Hepatocyte (in vitro differentiated cells): ENCODE measurements around the gene TIGD4. TPM values are rescaled to one million over a fixed set of nuclear protein-coding genes. Genes with fewer than 3 reads are reported as not detected.

Source experiments
- DNase-seq: peaks from one replicate; pipeline ENCODE4 v3.0.0-alpha.2; 2016; ENCODE audit warnings: low spot score
- H2AFZ ChIP-seq: fragments of 200-600 bp; sonication (generic); 2 replicates; pipeline ENCODE4 v1.6.0; 2016; ENCODE audit warnings: antibody characterized with exemption, mild to moderate bottlenecking
- H3K27ac ChIP-seq: fragments of 200-600 bp; sonication (generic); 2 replicates; pipeline ENCODE4 v1.5.1; 2016; ENCODE audit warnings: mild to moderate bottlenecking
- H3K27me3 ChIP-seq: fragments of 200-600 bp; sonication (generic); 2 replicates; pipeline ENCODE4 v1.6.1; 2016
- H3K36me3 ChIP-seq: fragments of 200-600 bp; sonication (generic); replicated peaks from 2 replicates; pipeline ENCODE4 v1.5.1; 2016; ENCODE audit warnings: low read depth; ENCODE audit not compliant: insufficient read depth
- H3K4me1 ChIP-seq: fragments of 200-600 bp; sonication (generic); 2 replicates; pipeline ENCODE4 v1.5.1; 2016; ENCODE audit warnings: mild to moderate bottlenecking, moderate library complexity; ENCODE audit not compliant: insufficient read depth
- H3K4me2 ChIP-seq: fragments of 200-600 bp; sonication (generic); 2 replicates; pipeline ENCODE4 v1.6.0; 2016
- H3K4me3 ChIP-seq: fragments of 200-600 bp; sonication (generic); 2 replicates; pipeline ENCODE4 v1.5.1; 2016; ENCODE audit warnings: mild to moderate bottlenecking
- H3K79me2 ChIP-seq: fragments of 200-600 bp; sonication (generic); 2 replicates; pipeline ENCODE4 v1.6.0; 2017; ENCODE audit warnings: mild to moderate bottlenecking
- H3K9me2 ChIP-seq: fragments of 200-600 bp; sonication (generic); replicated peaks from 2 replicates; pipeline ENCODE4 v1.6.0; 2017; ENCODE audit warnings: mild to moderate bottlenecking; ENCODE audit not compliant: insufficient read depth
- H3K9me3 ChIP-seq: fragments of 200-600 bp; sonication (generic); 2 replicates; pipeline ENCODE4 v1.5.1; 2016; ENCODE audit warnings: low read depth, mild to moderate bottlenecking
- H4K20me1 ChIP-seq: fragments of 200-600 bp; sonication (generic); 2 replicates; pipeline ENCODE4 v1.6.0; 2016; ENCODE audit warnings: mild to moderate bottlenecking; ENCODE audit not compliant: insufficient read depth, poor library complexity, severe bottlenecking
- CTCF ChIP-seq: fragments of 200-600 bp; sonication (generic); IDR thresholded peaks from 2 replicates; pipeline ENCODE4 v1.5.1; 2016; ENCODE audit warnings: antibody characterized with exemption, mild to moderate bottlenecking; ENCODE audit not compliant: poor library complexity
- EZH2 ChIP-seq: fragments of 200-600 bp; sonication (generic); IDR thresholded peaks from 2 replicates; pipeline ENCODE4 v1.6.1; 2016; ENCODE audit warnings: antibody characterized with exemption, mild to moderate bottlenecking, borderline replicate concordance
- EZH2phosphoT487 ChIP-seq: fragments of 200-600 bp; sonication (generic); IDR thresholded peaks from one replicate; pipeline ENCODE4 v1.6.1; 2018; ENCODE audit warnings: antibody characterized with exemption, mild to moderate bottlenecking, low read depth, moderate library complexity; ENCODE audit not compliant: unreplicated experiment, severe bottlenecking
- WGBS: methylation state at CpG from one replicate; pipeline ENCODE4 v1.1.6; 2016; ENCODE audit warnings: low lambda C conversion rate; ENCODE audit errors: missing lambda C conversion rate; 5-methylcytosine and 5-hydroxymethylcytosine counted together
- polyA plus RNA-seq: library from polyadenylated mRNA; unstranded; fragments of >200 nt; fragmentation: Nextera tagmentation; extraction: Ambion mirVana; gene quantifications from 2 replicates; pipeline ENCODE4 v1.2.1, GENCODE V29; 2016
- total RNA-seq: library from RNA; depleted of rRNA; stranded (reverse); fragments of >200 nt; gene quantifications from 2 replicates; pipeline ENCODE4 v1.2.3, GENCODE V29; 2014

The TIGD4 gene
- total and polyA plus RNA-seq, 2 experiments from 2014 or later: 0.19 to 1.3 TPM

DNA sequence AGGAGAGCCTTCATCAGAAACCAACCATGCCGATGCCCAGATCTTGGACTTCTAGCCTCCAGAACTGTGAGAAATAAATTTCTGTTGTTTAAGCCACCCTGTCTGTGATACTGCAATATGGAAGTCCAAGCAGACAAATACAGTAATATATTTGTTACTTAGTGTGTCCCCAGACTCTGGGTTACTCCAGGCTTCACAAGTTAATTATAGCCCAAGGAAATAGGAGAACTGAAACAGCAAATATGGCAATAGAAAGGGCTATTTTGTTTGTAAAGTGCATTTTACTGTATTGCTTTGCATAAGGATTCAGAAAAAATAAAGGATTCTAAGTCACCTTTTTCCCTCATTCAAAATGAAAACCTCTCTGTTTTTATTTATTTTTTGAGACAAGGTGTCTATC lies 15.7 kb downstream of the TIGD4 start:
- H3K27ac ChIP-seq: no peak overlapping the region
- H4K20me1 ChIP-seq: no peaks in the 10 kb centered on the region
- no peaks in the 10 kb centered on the region for H3K4me1 ChIP-seq
- no peaks in the 10 kb centered on the region for H3K79me2 ChIP-seq
- no peaks in the 10 kb centered on the region for H3K9me3 ChIP-seq
- 100% methylated on average over 1 of the region's 1 CpG for WGBS
- H3K9me2 ChIP-seq: no peaks in the 10 kb centered on the region
- no peak for TF ChIP-seq EZH2
- TF ChIP-seq EZH2phosphoT487: no peak
- no peak for TF ChIP-seq CTCF
- no peaks in the 10 kb centered on the region for H3K27me3 ChIP-seq
- no peak for DNase-seq
- no peak overlapping the region for H3K4me2 ChIP-seq
- H3K4me3 ChIP-seq: no peak overlapping the region
- H3K36me3 ChIP-seq: no peaks in the 10 kb centered on the region
- H2AFZ ChIP-seq: no peak overlapping the region

- no peak for DNase-seq
- no peaks in the 10 kb centered on the region for H3K27me3 ChIP-seq
Measured at GRCh38 chr4:152748619-152749018, 30.9 kb downstream of the TIGD4 start.

GRCh38 chr4:152747444-152747843 lies 32.1 kb downstream of the TIGD4 start:
- H4K20me1 ChIP-seq: no peaks in the 10 kb centered on the region

More at GRCh38 chr4:152748619-152749018, 30.9 kb downstream of the TIGD4 start:
- TF ChIP-seq CTCF (no peak), EZH2 (no peak), EZH2phosphoT487 (no peak)
- Histone ChIP-seq H2AFZ (no peak overlapping the region), H3K4me1 (no peaks in the 10 kb centered on the region), H3K27ac (no peak overlapping the region), H3K79me2 (no peaks in the 10 kb centered on the region), H4K20me1 (no peaks in the 10 kb centered on the region), H3K9me2 (no peaks in the 10 kb centered on the region), H3K36me3 (no peaks in the 10 kb centered on the region), H3K4me2 (no peak overlapping the region), H3K9me3 (no peaks in the 10 kb centered on the region), H3K4me3 (no peak overlapping the region)
- WGBS: 92% methylated on average over 9 of the region's 9 CpGs

More at GRCh38 chr4:152747444-152747843, 32.1 kb downstream of the TIGD4 start:
- Histone ChIP-seq H2AFZ (no peak overlapping the region), H3K9me2 (no peaks in the 10 kb centered on the region), H3K9me3 (no peaks in the 10 kb centered on the region), H3K4me1 (no peaks in the 10 kb centered on the region), H3K4me2 (no peak overlapping the region), H3K27me3 (no peaks in the 10 kb centered on the region), H3K4me3 (no peak overlapping the region), H3K36me3 (no peaks in the 10 kb centered on the region), H3K79me2 (no peaks in the 10 kb centered on the region), H3K27ac (no peak overlapping the region)
- DNase-seq: no peak
- TF ChIP-seq CTCF: no peak
- TF ChIP-seq EZH2: no peak
- no peak for TF ChIP-seq EZH2phosphoT487
- 84% methylated on average over 2 of the region's 2 CpGs for WGBS
